PC-9 (cell line): ENCODE measurements around the gene B3GNT5.

Experiments
- CTCF ChIP-seq: fragments of 200-600 bp; sonication (generic); conservative IDR thresholded peaks from 2 replicates; pipeline ENCODE4 v1.6.1; 2017; ENCODE audit warnings: mixed run types, antibody characterized with exemption, mild to moderate bottlenecking, moderate library complexity
- EZH2 ChIP-seq: fragments of 200-600 bp; sonication (generic); IDR thresholded peaks from 2 replicates; pipeline ENCODE4 v1.8.0; 2017; ENCODE audit warnings: antibody characterized with exemption, low read depth

- TF ChIP-seq CTCF (no peak), EZH2 (no peak)
Measured at GRCh38 chr3:183291497-183292031, 38.5 kb downstream of the B3GNT5 start.
